Thyroid gland (tissue), 4 donors: ENCODE data around the gene FBXL2. TPM values are rescaled to one million over a fixed set of nuclear protein-coding genes. Genes with fewer than 3 reads are reported as not detected.

Source experiments
- DNase-seq, 2 donors: peaks; one replicate each; pipeline ENCODE4 v3.0.0-alpha.2; 2019
- H3K27ac ChIP-seq, 3 donors: fragments of 200-600 bp; sonication (generic); 1 replicate in 2 of 3; 2 replicates in 1 of 3; pipeline ENCODE4 v1.5.1; 2016 to 2019; ENCODE audit warnings: mild to moderate bottlenecking in 1 of 3, moderate library complexity in 1 of 3
- H3K27me3 ChIP-seq: fragments of 200-600 bp; sonication (generic); one replicate; pipeline ENCODE4 v1.5.1; 2019
- H3K36me3 ChIP-seq, 2 donors: fragments of 200-600 bp; sonication (generic); one replicate each; pipeline ENCODE4 v1.5.1; 2016 to 2019
- H3K4me1 ChIP-seq, 2 donors: fragments of 200-600 bp; sonication (generic); one replicate each; pipeline ENCODE4 v1.5.1; 2017 to 2019
- H3K4me3 ChIP-seq, 3 donors: fragments of 200-600 bp; sonication (generic); replicated peaks in 1 of 3; 1 replicate in 2 of 3; 2 replicates in 1 of 3; pipeline ENCODE4 v1.5.1; 2016; ENCODE audit warnings: mild to moderate bottlenecking in 1 of 3
- H3K9me3 ChIP-seq: fragments of 200-600 bp; sonication (generic); one replicate; pipeline ENCODE4 v1.5.1; 2017
- CTCF ChIP-seq, 6 experiments: fragments of 200-600 bp in 3 of 6; fragments of 450-650 bp in 3 of 6; sonication (generic) in 3 of 6; IDR thresholded peaks; one replicate each; pipeline ENCODE4 v1.5.1; 2016 to 2019; ENCODE audit warnings: antibody characterized with exemption in 6 of 6, mild to moderate bottlenecking in 2 of 6, inconsistent platforms in 1 of 6, moderate library complexity in 1 of 6
- POLR2A ChIP-seq, 2 donors: fragments of 450-650 bp; IDR thresholded peaks; one replicate each; pipeline ENCODE4 v1.6.1; 2017; ENCODE audit warnings: antibody characterized with exemption in 2 of 2, mild to moderate bottlenecking in 2 of 2, moderate library complexity in 1 of 2
- WGBS, 2 donors: methylation state at CpG; one replicate each; pipeline ENCODE4 v1.1.5; 2017; 5-methylcytosine and 5-hydroxymethylcytosine counted together
- intact Hi-C: fragments of 100-400 bp; cut with DNase I; formaldehyde crosslinking; loops from one replicate; pipeline ENCODE4 v1.15.1; 2023
- total RNA-seq, 4 donors: library from RNA; depleted of rRNA; stranded (reverse); fragments of >200 nt; gene quantifications; one replicate each; pipeline ENCODE4 v1.2.3, GENCODE V29; 2016

The FBXL2 gene
- total RNA-seq, 4 donors from 2014 or later, result 19.3 to 51.2 (median 27.0) TPM

- Histone ChIP-seq H3K36me3 (no peaks in the 10 kb centered on the region), H3K4me3 (no peak overlapping the region), H3K27me3 (no peaks in the 10 kb centered on the region), H3K4me1 (peaks cover 8 to 9% of the 10 kb centered on the region in 2 donors), H3K27ac (no peak overlapping the region), H3K9me3 (no peaks in the 10 kb centered on the region)
- no peak for DNase-seq
- TF ChIP-seq POLR2A (IDR thresholded peaks at IDR 0.05), result no peak
- TF ChIP-seq CTCF (IDR thresholded peaks at IDR 0.05), result no peak
- 44 to 66% methylated on average over 2 of the region's 2 CpGs for WGBS, 2 donors
- intact Hi-C loops, result no loop called here
These were observed 41.2 kb upstream of the FBXL2 start for GRCh38 chr3:33236005-33236404.

GRCh38 chr3:33237439-33237838, 39.8 kb upstream of the FBXL2 start:
- intact Hi-C loops, result no loop called here
- DNase-seq, result no peak
- Histone ChIP-seq H3K27me3 (no peaks in the 10 kb centered on the region), H3K27ac (no peak overlapping the region), H3K4me3 (no peak overlapping the region), H3K36me3 (no peaks in the 10 kb centered on the region), H3K4me1 (no peaks in the 10 kb centered on the region), H3K9me3 (no peaks in the 10 kb centered on the region)
- TF ChIP-seq POLR2A (IDR thresholded peaks at IDR 0.05) (no peak), CTCF (IDR thresholded peaks at IDR 0.05) (no peak)
- 90 to 94% methylated on average over 4 of the region's 4 CpGs for WGBS, 2 donors

GRCh38 chr3:33238923-33239322, 38.3 kb upstream of the FBXL2 start:
- no peak overlapping the region for H3K27ac ChIP-seq
- no peaks in the 10 kb centered on the region for H3K27me3 ChIP-seq
- no peaks in the 10 kb centered on the region for H3K9me3 ChIP-seq
- no peak for DNase-seq
- no peaks in the 10 kb centered on the region for H3K4me1 ChIP-seq
- no peaks in the 10 kb centered on the region for H3K36me3 ChIP-seq
- H3K4me3 ChIP-seq, result no peak overlapping the region
- TF ChIP-seq CTCF (IDR thresholded peaks at IDR 0.05) (no peak), POLR2A (IDR thresholded peaks at IDR 0.05) (no peak)
- 94 to 97% methylated on average over 1 of the region's 1 CpG for WGBS, 2 donors
- intact Hi-C loops, result no loop called here

- intact Hi-C loops, result no loop called here
- 59 to 64% methylated on average over 1 of the region's 1 CpG for WGBS, 2 donors
- Histone ChIP-seq H3K4me1 (no peaks in the 10 kb centered on the region), H3K4me3 (no peak overlapping the region), H3K27ac (no peak overlapping the region), H3K36me3 (no peaks in the 10 kb centered on the region), H3K9me3 (no peaks in the 10 kb centered on the region), H3K27me3 (no peaks in the 10 kb centered on the region)
- no peak for DNase-seq
- TF ChIP-seq POLR2A (IDR thresholded peaks at IDR 0.05) (no peak), CTCF (IDR thresholded peaks at IDR 0.05) (no peak)
These were observed 37.0 kb upstream of the FBXL2 start for GRCh38 chr3:33240261-33240660.

GRCh38 chr3:33246786-33247185, 30.5 kb upstream of the FBXL2 start:
- H3K4me3 ChIP-seq, result no peak overlapping the region
- H3K9me3 ChIP-seq, result no peaks in the 10 kb centered on the region
- no peak for DNase-seq
- no peaks in the 10 kb centered on the region for H3K27me3 ChIP-seq
- intact Hi-C loops, result no loop called here
- no peaks in the 10 kb centered on the region for H3K36me3 ChIP-seq
- no peaks in the 10 kb centered on the region for H3K4me1 ChIP-seq
- TF ChIP-seq CTCF (IDR thresholded peaks at IDR 0.05) (no peak), POLR2A (IDR thresholded peaks at IDR 0.05) (no peak)
- H3K27ac ChIP-seq, result no peak overlapping the region
